WI38 (cell line): ENCODE measurements around the gene MR1.
"Not testable (repeated sequence)": the region's sequence is repeated elsewhere in the genome, so short reads cannot be mapped to it uniquely, and the experiment has no call there.

Source experiments
- H3K4me3 ChIP-seq: 2 replicates; pipeline ENCODE4 v1.5.1; 2011; ENCODE audit warnings: low read depth, mild to moderate bottlenecking, control low read depth, low read length
- TF ChIP-seq, protein P1 (sequence below): IDR thresholded peaks from 2 replicates; pipeline ENCODE4 v1.5.1; 2012; ENCODE audit warnings: low read depth, mild to moderate bottlenecking, control low read depth, low read length

Gene MR1

GRCh38 chr1:181060066-181060465, 26.3 kb downstream of the MR1 start:
- no peak overlapping the region for H3K4me3 ChIP-seq
- TF ChIP-seq, protein P1, sequence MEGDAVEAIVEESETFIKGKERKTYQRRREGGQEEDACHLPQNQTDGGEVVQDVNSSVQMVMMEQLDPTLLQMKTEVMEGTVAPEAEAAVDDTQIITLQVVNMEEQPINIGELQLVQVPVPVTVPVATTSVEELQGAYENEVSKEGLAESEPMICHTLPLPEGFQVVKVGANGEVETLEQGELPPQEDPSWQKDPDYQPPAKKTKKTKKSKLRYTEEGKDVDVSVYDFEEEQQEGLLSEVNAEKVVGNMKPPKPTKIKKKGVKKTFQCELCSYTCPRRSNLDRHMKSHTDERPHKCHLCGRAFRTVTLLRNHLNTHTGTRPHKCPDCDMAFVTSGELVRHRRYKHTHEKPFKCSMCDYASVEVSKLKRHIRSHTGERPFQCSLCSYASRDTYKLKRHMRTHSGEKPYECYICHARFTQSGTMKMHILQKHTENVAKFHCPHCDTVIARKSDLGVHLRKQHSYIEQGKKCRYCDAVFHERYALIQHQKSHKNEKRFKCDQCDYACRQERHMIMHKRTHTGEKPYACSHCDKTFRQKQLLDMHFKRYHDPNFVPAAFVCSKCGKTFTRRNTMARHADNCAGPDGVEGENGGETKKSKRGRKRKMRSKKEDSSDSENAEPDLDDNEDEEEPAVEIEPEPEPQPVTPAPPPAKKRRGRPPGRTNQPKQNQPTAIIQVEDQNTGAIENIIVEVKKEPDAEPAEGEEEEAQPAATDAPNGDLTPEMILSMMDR: no peak

- H3K4me3 ChIP-seq: not testable (repeated sequence)
Observed at GRCh38 chr1:181060947-181061346, 27.2 kb downstream of the MR1 start.

- TF ChIP-seq, protein P1: no peak
- H3K4me3 ChIP-seq: no peak overlapping the region
Observed at GRCh38 chr1:181061487-181061886, 27.7 kb downstream of the MR1 start.

- TF ChIP-seq, protein P1: no peak
- no peak overlapping the region for H3K4me3 ChIP-seq
Observed at GRCh38 chr1:181061891-181062835, 28.4 kb downstream of the MR1 start.

DNA sequence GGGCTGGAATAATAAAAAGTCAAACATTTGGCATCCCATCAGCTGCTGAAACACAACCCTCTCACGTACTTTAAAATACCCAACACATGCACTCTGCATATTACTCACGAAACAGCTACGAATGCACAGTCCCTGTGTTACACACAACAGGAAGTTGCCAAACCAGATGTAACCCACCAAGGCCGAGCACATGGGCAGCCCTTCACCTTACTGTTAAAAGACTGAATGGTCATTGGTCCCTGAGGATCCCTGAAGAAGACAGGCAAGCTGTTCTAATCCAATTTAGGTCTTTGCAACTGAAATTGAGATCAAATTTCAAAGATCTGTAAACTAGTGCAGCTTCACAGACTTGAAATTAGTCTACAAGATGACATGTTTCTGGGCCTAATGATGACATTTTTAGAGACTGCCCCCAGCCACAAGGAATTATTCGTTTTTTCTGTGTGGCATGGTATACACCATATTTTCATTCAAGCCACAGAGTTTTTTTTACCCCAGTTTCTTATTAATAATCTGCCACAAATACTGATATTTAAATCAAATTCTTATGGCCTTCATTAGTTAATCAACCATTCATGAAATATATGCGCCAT, 29.1 kb downstream of the MR1 start:
- TF ChIP-seq, protein P1: no peak
- H3K4me3 ChIP-seq: no peak overlapping the region

GRCh38 chr1:181064011-181064623, 30.3 kb downstream of the MR1 start:
- H3K4me3 ChIP-seq: no peak overlapping the region
- TF ChIP-seq, protein P1: no peak

- H3K4me3 ChIP-seq: no peak overlapping the region
- TF ChIP-seq, protein P1: no peak
Observed at GRCh38 chr1:181064702-181065101, 30.9 kb downstream of the MR1 start.
